ENCODE results near the gene LMAN1L. TPM values are rescaled to one million over a fixed set of nuclear protein-coding genes. Genes with fewer than 3 reads are reported as not detected.

The LMAN1L gene
- total and polyA plus RNA-seq, 4 donors, result 0.11 to 0.31 TPM; not detected in 2

- no peak for ATAC-seq (ENCODE audit: insufficient read depth, low FRiP score)
- no peak for TF ChIP-seq CTCF (IDR thresholded peaks at IDR 0.05; ENCODE audit: control extremely low read depth, extremely low read depth)
Observed at GRCh38 chr15:74770211-74770903, 42.3 kb upstream of the LMAN1L start.

GRCh38 chr15:74773329-74773728 is 39.3 kb upstream of the LMAN1L start:
- no peak for TF ChIP-seq CTCF (IDR thresholded peaks at IDR 0.05; ENCODE audit: control extremely low read depth, extremely low read depth)
- no peak overlapping the region for H3K27ac ChIP-seq (ENCODE audit: low read depth in 1 of 2, low read length in 1 of 2)
- no peaks in the 10 kb centered on the region for H3K9me3 ChIP-seq (ENCODE audit: control insufficient read depth in 4 of 4, insufficient read depth in 3 of 4, low read length in 3 of 4)
- H3K36me3 ChIP-seq (ENCODE audit: control insufficient read depth in 4 of 4, insufficient read depth in 4 of 4, low read length in 4 of 4), result no peaks in the 10 kb centered on the region
- H3K9ac ChIP-seq (ENCODE audit: insufficient read depth in 1 of 2, low read length in 2 of 2), result no peak overlapping the region
- peaks cover 0 to 14% (median 5%) of the 10 kb centered on the region in 5 donors for H3K4me1 ChIP-seq (ENCODE audit: control insufficient read depth in 5 of 5, insufficient read depth in 5 of 5, low read length in 5 of 5)
- ATAC-seq (ENCODE audit: insufficient read depth, low FRiP score) (no peak), DNase-seq (no peak)
- no peak overlapping the region for H3K4me3 ChIP-seq
- no peaks in the 10 kb centered on the region for H3K27me3 ChIP-seq (ENCODE audit: control insufficient read depth in 3 of 3, insufficient read depth in 3 of 3, low read length in 2 of 3)
- WGBS, 2 donors, result 90 to 94% methylated on average over 5 of the region's 5 CpGs

More at GRCh38 chr15:74770211-74770903, 42.3 kb upstream of the LMAN1L start:
- Histone ChIP-seq H3K27ac (ENCODE audit: low read depth in 1 of 2, low read length in 1 of 2) (no peak overlapping the region), H3K36me3 (ENCODE audit: control insufficient read depth in 4 of 4, insufficient read depth in 4 of 4, low read length in 4 of 4) (no peaks in the 10 kb centered on the region), H3K9ac (ENCODE audit: insufficient read depth in 1 of 2, low read length in 2 of 2) (no peak overlapping the region), H3K4me1 (ENCODE audit: control insufficient read depth in 5 of 5, insufficient read depth in 5 of 5, low read length in 5 of 5) (no peaks in the 10 kb centered on the region), H3K27me3 (ENCODE audit: control insufficient read depth in 3 of 3, insufficient read depth in 3 of 3, low read length in 2 of 3) (no peaks in the 10 kb centered on the region), H3K9me3 (ENCODE audit: control insufficient read depth in 4 of 4, insufficient read depth in 3 of 4, low read length in 3 of 4) (no peaks in the 10 kb centered on the region), H3K4me3 (no peak overlapping the region)
- 62 to 76% methylated on average over 4 of the region's 4 CpGs for WGBS, 2 donors
- no peak for DNase-seq

- Histone ChIP-seq H3K4me1 (ENCODE audit: control insufficient read depth in 5 of 5, insufficient read depth in 5 of 5, low read length in 5 of 5) (peaks cover 0 to 14% (median 5%) of the 10 kb centered on the region in 5 donors), H3K27me3 (ENCODE audit: control insufficient read depth in 3 of 3, insufficient read depth in 3 of 3, low read length in 2 of 3) (no peaks in the 10 kb centered on the region), H3K27ac (ENCODE audit: low read depth in 1 of 2, low read length in 1 of 2) (no peak overlapping the region), H3K4me3 (no peak overlapping the region), H3K9ac (ENCODE audit: insufficient read depth in 1 of 2, low read length in 2 of 2) (no peak overlapping the region), H3K36me3 (ENCODE audit: control insufficient read depth in 4 of 4, insufficient read depth in 4 of 4, low read length in 4 of 4) (no peaks in the 10 kb centered on the region), H3K9me3 (ENCODE audit: control insufficient read depth in 4 of 4, insufficient read depth in 3 of 4, low read length in 3 of 4) (no peaks in the 10 kb centered on the region)
- DNase-seq, result no peak
- no peak for ATAC-seq (ENCODE audit: insufficient read depth, low FRiP score)
- no peak for TF ChIP-seq CTCF (IDR thresholded peaks at IDR 0.05; ENCODE audit: control extremely low read depth, extremely low read depth)
- whole genome bisulfite sequencing, 2 donors, result 73 to 80% methylated on average over 5 of the region's 5 CpGs
Observed at GRCh38 chr15:74773731-74774252, 38.8 kb upstream of the LMAN1L start.

All from lung (tissue), 12 donors.